ENCODE results near the gene TMEM214.

DNA sequence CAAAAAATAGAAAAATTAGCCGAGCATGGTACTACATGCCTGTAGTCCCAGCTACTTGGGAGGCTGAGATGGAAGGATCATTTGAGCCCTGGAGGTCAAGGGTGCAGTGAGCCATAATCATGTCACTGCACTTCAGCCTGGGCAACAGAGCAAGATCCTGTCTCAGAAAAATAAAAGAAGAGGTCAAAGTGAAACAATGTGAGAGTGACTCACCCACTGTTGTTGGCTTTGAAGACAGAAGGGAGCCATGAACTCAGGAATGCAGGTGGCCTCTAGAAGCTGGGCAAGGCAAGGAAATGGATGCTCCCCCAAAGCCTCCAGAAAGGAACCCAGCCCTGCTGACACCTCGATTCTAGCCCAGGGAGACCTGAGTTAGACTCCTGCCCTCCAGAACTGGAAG lies 3.7 kb upstream of the TMEM214 start:
- TF ChIP-seq, protein P1, sequence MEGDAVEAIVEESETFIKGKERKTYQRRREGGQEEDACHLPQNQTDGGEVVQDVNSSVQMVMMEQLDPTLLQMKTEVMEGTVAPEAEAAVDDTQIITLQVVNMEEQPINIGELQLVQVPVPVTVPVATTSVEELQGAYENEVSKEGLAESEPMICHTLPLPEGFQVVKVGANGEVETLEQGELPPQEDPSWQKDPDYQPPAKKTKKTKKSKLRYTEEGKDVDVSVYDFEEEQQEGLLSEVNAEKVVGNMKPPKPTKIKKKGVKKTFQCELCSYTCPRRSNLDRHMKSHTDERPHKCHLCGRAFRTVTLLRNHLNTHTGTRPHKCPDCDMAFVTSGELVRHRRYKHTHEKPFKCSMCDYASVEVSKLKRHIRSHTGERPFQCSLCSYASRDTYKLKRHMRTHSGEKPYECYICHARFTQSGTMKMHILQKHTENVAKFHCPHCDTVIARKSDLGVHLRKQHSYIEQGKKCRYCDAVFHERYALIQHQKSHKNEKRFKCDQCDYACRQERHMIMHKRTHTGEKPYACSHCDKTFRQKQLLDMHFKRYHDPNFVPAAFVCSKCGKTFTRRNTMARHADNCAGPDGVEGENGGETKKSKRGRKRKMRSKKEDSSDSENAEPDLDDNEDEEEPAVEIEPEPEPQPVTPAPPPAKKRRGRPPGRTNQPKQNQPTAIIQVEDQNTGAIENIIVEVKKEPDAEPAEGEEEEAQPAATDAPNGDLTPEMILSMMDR (IDR thresholded peaks at IDR 0.05): no peak
- TF ChIP-seq ZFX (IDR thresholded peaks at IDR 0.05; ENCODE audit: borderline replicate concordance): no peak

Data from 22Rv1 (cell line).